Measurements from ENCODE around the gene CCNK.

The CCNK gene

GRCh38 chr14:99535908-99536778 is 54.9 kb downstream of the CCNK start:
- Histone ChIP-seq H3K36me3 (ENCODE audit: insufficient read depth) (no peaks in the 10 kb centered on the region), H3K79me2 (ENCODE audit: insufficient read depth, low read depth) (no peaks in the 10 kb centered on the region), H4K20me1 (ENCODE audit: insufficient read depth) (no peaks in the 10 kb centered on the region), H2AFZ (ENCODE audit: low read depth) (no peak overlapping the region), H3K27me3 (ENCODE audit: insufficient read depth, low read depth) (no peaks in the 10 kb centered on the region), H3K9ac (no peak overlapping the region), H3K27ac (no peak overlapping the region), H3K4me1 (ENCODE audit: low read depth, poor library complexity, severe bottlenecking) (peaks cover 14% of the 10 kb centered on the region), H3K4me3 (IDR thresholded peaks at IDR 0.05; ENCODE audit: insufficient read depth, low read depth, low read length) (no peak overlapping the region), H3K4me2 (no peak overlapping the region)
- TF ChIP-seq, protein P1, sequence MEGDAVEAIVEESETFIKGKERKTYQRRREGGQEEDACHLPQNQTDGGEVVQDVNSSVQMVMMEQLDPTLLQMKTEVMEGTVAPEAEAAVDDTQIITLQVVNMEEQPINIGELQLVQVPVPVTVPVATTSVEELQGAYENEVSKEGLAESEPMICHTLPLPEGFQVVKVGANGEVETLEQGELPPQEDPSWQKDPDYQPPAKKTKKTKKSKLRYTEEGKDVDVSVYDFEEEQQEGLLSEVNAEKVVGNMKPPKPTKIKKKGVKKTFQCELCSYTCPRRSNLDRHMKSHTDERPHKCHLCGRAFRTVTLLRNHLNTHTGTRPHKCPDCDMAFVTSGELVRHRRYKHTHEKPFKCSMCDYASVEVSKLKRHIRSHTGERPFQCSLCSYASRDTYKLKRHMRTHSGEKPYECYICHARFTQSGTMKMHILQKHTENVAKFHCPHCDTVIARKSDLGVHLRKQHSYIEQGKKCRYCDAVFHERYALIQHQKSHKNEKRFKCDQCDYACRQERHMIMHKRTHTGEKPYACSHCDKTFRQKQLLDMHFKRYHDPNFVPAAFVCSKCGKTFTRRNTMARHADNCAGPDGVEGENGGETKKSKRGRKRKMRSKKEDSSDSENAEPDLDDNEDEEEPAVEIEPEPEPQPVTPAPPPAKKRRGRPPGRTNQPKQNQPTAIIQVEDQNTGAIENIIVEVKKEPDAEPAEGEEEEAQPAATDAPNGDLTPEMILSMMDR (conservative IDR thresholded peaks at IDR 0.05; ENCODE audit: low read depth, low read length) = no peak

DNA sequence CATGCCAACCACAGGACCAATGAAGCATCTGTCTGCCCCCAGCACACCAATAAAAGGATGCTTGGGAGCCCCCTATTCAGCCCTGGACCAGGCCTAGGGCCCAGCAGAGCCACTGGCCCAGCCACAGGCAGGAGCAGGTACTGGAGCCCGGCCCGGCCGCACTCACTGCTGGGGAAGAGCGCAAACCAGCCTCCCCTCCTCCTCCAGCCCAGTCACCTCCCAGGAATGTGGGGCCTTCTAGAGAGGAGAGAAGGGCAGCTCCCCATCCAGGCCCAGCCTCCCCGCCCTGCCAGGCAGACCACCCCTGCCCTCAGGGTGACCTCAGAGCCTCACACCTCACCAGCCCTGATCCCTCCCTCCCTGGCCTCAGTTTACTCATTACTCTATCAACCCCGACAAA is 56.2 kb downstream of the CCNK start:
- Histone ChIP-seq H2AFZ (ENCODE audit: low read depth) (no peak overlapping the region), H3K27me3 (ENCODE audit: insufficient read depth, low read depth) (no peaks in the 10 kb centered on the region), H3K79me2 (ENCODE audit: insufficient read depth, low read depth) (no peaks in the 10 kb centered on the region), H3K9ac (no peak overlapping the region), H3K4me3 (IDR thresholded peaks at IDR 0.05; ENCODE audit: insufficient read depth, low read depth, low read length) (no peak overlapping the region), H4K20me1 (ENCODE audit: insufficient read depth) (no peaks in the 10 kb centered on the region), H3K36me3 (ENCODE audit: insufficient read depth) (no peaks in the 10 kb centered on the region), H3K4me1 (ENCODE audit: low read depth, poor library complexity, severe bottlenecking) (peaks cover 14% of the 10 kb centered on the region), H3K4me2 (no peak overlapping the region), H3K27ac (no peak overlapping the region)
- TF ChIP-seq, protein P1 (conservative IDR thresholded peaks at IDR 0.05; ENCODE audit: low read depth, low read length) = no peak

DNA sequence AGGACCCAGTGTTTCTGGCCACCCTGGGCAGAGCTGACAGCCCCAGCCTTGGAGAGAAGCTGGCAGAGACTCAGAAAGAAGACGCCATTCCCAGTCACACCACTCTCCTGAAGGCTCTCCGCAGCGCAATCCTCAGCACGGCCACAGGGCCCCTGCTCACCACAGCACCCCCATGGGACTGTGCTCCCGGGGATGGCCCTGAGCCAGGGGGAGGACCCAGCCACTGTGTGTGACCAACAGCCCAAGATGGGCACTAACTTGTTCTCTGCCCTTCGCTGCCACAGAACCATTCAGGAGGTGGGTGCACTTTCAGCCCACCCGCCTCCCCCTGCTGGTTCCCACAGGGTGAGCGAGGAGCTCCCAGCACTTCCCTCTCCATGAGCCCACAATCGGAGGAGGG is 57.1 kb downstream of the CCNK start:
- Histone ChIP-seq H3K36me3 (ENCODE audit: insufficient read depth) (no peaks in the 10 kb centered on the region), H3K4me1 (ENCODE audit: low read depth, poor library complexity, severe bottlenecking) (peaks cover 14% of the 10 kb centered on the region), H3K4me3 (IDR thresholded peaks at IDR 0.05; ENCODE audit: insufficient read depth, low read depth, low read length) (no peak overlapping the region), H3K27me3 (ENCODE audit: insufficient read depth, low read depth) (no peaks in the 10 kb centered on the region), H3K27ac (no peak overlapping the region), H2AFZ (ENCODE audit: low read depth) (no peak overlapping the region), H3K9ac (no peak overlapping the region), H3K4me2 (no peak overlapping the region), H4K20me1 (ENCODE audit: insufficient read depth) (no peaks in the 10 kb centered on the region), H3K79me2 (ENCODE audit: insufficient read depth, low read depth) (no peaks in the 10 kb centered on the region)
- TF ChIP-seq, protein P1 (conservative IDR thresholded peaks at IDR 0.05; ENCODE audit: low read depth, low read length) = no peak

DNA sequence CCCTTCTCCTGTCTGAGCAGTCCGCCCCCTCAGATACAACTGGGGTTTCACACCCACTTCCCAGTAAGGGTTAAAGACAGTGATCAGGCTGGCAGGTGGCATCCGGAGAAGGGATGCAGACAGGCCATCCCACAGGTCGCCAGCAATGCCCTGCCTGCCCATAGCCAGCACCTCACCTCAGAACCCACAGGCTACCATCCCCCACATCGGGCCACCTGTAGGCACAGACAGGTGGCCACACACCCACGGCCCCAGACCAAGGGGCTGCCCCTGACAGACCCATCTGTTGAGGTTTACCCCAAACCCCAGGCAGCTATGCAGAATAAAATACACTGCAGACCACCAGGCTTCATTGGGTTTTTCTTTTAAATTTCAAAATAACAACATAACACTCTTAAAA is 57.5 kb downstream of the CCNK start:
- no peaks in the 10 kb centered on the region for H3K36me3 ChIP-seq (ENCODE audit: insufficient read depth)
- H3K4me3 ChIP-seq (IDR thresholded peaks at IDR 0.05; ENCODE audit: insufficient read depth, low read depth, low read length) = no peak overlapping the region
- H3K27ac ChIP-seq = no peak overlapping the region
- H4K20me1 ChIP-seq (ENCODE audit: insufficient read depth) = no peaks in the 10 kb centered on the region
- H3K4me2 ChIP-seq = no peak overlapping the region
- no peak overlapping the region for H3K9ac ChIP-seq
- no peaks in the 10 kb centered on the region for H3K27me3 ChIP-seq (ENCODE audit: insufficient read depth, low read depth)
- H3K4me1 ChIP-seq (ENCODE audit: low read depth, poor library complexity, severe bottlenecking) = peaks cover 14% of the 10 kb centered on the region
- H2AFZ ChIP-seq (ENCODE audit: low read depth) = no peak overlapping the region
- H3K79me2 ChIP-seq (ENCODE audit: insufficient read depth, low read depth) = no peaks in the 10 kb centered on the region
- TF ChIP-seq, protein P1 (conservative IDR thresholded peaks at IDR 0.05; ENCODE audit: low read depth, low read length) = no peak
